H1 (cell line): ENCODE measurements around the gene EOGT. TPM values are rescaled to one million over a fixed set of nuclear protein-coding genes. Genes with fewer than 3 reads are reported as not detected.

Experiments used
- BCL11A ChIP-seq, 2 experiments: IDR thresholded peaks; one replicate each; pipeline ENCODE4 v1.6.1; 2011; ENCODE audit warnings: low read depth in 2 of 2, low read length in 2 of 2, mild to moderate bottlenecking in 2 of 2
- CEBPB ChIP-seq: IDR thresholded peaks from 2 replicates; pipeline ENCODE4 v1.6.1; 2012; ENCODE audit warnings: low read depth, low read length
- RBBP5 ChIP-seq: IDR thresholded peaks from 2 replicates; pipeline ENCODE4 v1.7.1; 2012; ENCODE audit warnings: low read depth, mild to moderate bottlenecking, inconsistent platforms, low read length, moderate library complexity, borderline replicate concordance
- ZNF274 ChIP-seq: IDR thresholded peaks from 2 replicates; pipeline ENCODE4 v1.7.0; 2012; ENCODE audit warnings: low read length, borderline replicate concordance; ENCODE audit errors: extremely low read depth
- polyA plus RNA-seq, 7 experiments: library from polyadenylated mRNA; depleted of rRNA in 3 of 7; stranded (reverse) in 5 of 7; unstranded in 2 of 7; fragments of >200 nt in 5 of 7; fragments of 200-250 nt in 2 of 7; gene quantifications; 1 replicate in 5 of 7; 2 replicates in 1 of 7; 4 replicates in 1 of 7; pipeline versions ENCODE4 v1.2.1 to v1.2.3, GENCODE V29; 2011 to 2013; ENCODE audit warnings: missing spikeins in 2 of 7, mixed read lengths in 2 of 7
- total RNA-seq: library from RNA; stranded (reverse); fragmentation: NEBNext Ultra II Directional; extraction: Animal tissue kit (Norgen Biotek cat#: 25700); gene quantifications from 2 replicates; pipeline ENCODE4 v1.2.1, GENCODE V29; 2021
- TF ChIP-seq, protein P1 (sequence below): IDR thresholded peaks from 2 replicates; pipeline ENCODE4 v1.6.1; 2012; ENCODE audit warnings: inconsistent platforms
- TF ChIP-seq, protein P2 (sequence below): fragments of 300-600 bp; sonication (generic); IDR thresholded peaks from 2 replicates; pipeline ENCODE4 v1.7.1; 2012; ENCODE audit warnings: low read length, moderate library complexity, mild to moderate bottlenecking, inconsistent platforms; ENCODE audit not compliant: insufficient replicate concordance

Gene EOGT
- total and polyA plus RNA-seq, 2 of the 8 experiments (the other 6 are each of a cell fraction or from before 2014, with no cell fraction given): 6.7 to 20.7 TPM

DNA sequence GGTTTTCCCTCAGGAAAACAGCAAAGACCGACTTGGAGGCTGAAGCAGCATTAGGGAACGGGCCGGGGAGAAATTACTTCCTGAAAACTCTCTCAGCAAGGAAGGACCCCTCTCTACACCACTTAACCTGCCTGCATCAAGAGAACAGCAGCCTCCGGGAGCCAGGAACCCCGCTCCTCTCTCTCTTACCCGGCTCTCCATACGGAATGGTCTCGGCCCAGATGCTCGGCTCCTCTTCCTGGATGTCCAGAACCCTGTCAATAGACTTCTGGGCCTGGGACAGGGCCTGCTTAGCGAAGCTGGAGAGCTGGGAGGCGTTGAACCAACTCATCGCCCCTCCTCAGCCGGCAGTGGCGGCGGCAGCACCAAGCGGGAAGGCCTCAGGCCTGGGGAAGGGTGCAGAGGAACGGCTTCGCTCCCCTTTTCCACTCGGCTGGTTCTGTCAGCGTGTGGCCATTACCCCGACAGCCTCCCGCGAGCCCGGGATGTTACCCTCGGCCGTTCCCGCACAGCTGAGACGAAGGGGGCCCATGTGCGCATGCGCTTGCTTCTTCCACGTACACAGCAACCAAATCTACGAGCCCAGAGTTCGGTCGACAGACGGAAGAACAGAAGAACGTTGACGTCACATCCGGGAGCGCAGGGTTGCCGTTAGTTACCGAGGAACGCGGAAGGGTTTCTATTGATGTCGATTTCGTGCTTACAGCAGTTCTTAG lies 38.4 kb upstream of the EOGT start, which contains the start of gene TMF1 (continued):
- TF ChIP-seq BCL11A (IDR thresholded peaks at IDR 0.05; ENCODE audit: low read depth in 2 of 2, low read length in 2 of 2) (no peak), RBBP5 (peak; percentile 91), CEBPB (no peak), ZNF274 (no peak)
- TF ChIP-seq, protein P1, sequence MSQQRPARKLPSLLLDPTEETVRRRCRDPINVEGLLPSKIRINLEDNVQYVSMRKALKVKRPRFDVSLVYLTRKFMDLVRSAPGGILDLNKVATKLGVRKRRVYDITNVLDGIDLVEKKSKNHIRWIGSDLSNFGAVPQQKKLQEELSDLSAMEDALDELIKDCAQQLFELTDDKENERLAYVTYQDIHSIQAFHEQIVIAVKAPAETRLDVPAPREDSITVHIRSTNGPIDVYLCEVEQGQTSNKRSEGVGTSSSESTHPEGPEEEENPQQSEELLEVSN: no peak; the same call in 1 of the 2 replicates
- TF ChIP-seq, protein P2, sequence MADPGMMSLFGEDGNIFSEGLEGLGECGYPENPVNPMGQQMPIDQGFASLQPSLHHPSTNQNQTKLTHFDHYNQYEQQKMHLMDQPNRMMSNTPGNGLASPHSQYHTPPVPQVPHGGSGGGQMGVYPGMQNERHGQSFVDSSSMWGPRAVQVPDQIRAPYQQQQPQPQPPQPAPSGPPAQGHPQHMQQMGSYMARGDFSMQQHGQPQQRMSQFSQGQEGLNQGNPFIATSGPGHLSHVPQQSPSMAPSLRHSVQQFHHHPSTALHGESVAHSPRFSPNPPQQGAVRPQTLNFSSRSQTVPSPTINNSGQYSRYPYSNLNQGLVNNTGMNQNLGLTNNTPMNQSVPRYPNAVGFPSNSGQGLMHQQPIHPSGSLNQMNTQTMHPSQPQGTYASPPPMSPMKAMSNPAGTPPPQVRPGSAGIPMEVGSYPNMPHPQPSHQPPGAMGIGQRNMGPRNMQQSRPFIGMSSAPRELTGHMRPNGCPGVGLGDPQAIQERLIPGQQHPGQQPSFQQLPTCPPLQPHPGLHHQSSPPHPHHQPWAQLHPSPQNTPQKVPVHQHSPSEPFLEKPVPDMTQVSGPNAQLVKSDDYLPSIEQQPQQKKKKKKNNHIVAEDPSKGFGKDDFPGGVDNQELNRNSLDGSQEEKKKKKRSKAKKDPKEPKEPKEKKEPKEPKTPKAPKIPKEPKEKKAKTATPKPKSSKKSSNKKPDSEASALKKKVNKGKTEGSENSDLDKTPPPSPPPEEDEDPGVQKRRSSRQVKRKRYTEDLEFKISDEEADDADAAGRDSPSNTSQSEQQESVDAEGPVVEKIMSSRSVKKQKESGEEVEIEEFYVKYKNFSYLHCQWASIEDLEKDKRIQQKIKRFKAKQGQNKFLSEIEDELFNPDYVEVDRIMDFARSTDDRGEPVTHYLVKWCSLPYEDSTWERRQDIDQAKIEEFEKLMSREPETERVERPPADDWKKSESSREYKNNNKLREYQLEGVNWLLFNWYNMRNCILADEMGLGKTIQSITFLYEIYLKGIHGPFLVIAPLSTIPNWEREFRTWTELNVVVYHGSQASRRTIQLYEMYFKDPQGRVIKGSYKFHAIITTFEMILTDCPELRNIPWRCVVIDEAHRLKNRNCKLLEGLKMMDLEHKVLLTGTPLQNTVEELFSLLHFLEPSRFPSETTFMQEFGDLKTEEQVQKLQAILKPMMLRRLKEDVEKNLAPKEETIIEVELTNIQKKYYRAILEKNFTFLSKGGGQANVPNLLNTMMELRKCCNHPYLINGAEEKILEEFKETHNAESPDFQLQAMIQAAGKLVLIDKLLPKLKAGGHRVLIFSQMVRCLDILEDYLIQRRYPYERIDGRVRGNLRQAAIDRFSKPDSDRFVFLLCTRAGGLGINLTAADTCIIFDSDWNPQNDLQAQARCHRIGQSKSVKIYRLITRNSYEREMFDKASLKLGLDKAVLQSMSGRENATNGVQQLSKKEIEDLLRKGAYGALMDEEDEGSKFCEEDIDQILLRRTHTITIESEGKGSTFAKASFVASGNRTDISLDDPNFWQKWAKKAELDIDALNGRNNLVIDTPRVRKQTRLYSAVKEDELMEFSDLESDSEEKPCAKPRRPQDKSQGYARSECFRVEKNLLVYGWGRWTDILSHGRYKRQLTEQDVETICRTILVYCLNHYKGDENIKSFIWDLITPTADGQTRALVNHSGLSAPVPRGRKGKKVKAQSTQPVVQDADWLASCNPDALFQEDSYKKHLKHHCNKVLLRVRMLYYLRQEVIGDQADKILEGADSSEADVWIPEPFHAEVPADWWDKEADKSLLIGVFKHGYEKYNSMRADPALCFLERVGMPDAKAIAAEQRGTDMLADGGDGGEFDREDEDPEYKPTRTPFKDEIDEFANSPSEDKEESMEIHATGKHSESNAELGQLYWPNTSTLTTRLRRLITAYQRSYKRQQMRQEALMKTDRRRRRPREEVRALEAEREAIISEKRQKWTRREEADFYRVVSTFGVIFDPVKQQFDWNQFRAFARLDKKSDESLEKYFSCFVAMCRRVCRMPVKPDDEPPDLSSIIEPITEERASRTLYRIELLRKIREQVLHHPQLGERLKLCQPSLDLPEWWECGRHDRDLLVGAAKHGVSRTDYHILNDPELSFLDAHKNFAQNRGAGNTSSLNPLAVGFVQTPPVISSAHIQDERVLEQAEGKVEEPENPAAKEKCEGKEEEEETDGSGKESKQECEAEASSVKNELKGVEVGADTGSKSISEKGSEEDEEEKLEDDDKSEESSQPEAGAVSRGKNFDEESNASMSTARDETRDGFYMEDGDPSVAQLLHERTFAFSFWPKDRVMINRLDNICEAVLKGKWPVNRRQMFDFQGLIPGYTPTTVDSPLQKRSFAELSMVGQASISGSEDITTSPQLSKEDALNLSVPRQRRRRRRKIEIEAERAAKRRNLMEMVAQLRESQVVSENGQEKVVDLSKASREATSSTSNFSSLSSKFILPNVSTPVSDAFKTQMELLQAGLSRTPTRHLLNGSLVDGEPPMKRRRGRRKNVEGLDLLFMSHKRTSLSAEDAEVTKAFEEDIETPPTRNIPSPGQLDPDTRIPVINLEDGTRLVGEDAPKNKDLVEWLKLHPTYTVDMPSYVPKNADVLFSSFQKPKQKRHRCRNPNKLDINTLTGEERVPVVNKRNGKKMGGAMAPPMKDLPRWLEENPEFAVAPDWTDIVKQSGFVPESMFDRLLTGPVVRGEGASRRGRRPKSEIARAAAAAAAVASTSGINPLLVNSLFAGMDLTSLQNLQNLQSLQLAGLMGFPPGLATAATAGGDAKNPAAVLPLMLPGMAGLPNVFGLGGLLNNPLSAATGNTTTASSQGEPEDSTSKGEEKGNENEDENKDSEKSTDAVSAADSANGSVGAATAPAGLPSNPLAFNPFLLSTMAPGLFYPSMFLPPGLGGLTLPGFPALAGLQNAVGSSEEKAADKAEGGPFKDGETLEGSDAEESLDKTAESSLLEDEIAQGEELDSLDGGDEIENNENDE: no peak
